Measurements from ENCODE around the gene SLC24A3. TPM values are rescaled to one million over a fixed set of nuclear protein-coding genes. Genes with fewer than 3 reads are reported as not detected.

SLC24A3 gene
- total and polyA plus RNA-seq, 7 donors = 0.92 to 20.8 (median 13.5) TPM

DNA sequence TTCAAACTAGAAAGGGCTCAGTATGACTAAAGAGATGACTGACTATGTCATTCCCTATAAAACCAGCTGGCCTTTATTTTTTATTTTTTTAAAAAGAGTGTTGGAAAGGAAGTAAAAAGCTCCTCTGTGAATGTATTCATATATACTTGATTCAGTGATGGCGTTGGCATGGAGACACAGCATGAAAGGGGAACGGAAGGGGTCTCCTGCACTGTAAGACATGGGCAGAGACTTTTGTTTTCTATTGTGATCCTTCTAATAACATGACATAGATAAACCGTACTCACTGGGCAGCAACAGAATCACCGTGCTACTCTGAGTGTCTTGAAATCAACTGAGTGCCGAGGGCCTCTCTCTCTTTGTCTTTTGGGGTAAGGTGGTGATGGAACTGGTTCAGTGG lies 317.6 kb downstream of the SLC24A3 start:
- no peak overlapping the region for H3K4me3 ChIP-seq
- H3K27me3 ChIP-seq = no peaks in the 10 kb centered on the region
- no peak for TF ChIP-seq CTCF (IDR thresholded peaks at IDR 0.05)
- no peak for TF ChIP-seq EP300 (IDR thresholded peaks at IDR 0.05)
- no peak for TF ChIP-seq POLR2AphosphoS5 (IDR thresholded peaks at IDR 0.05)
- TF ChIP-seq POLR2A (IDR thresholded peaks at IDR 0.05) = no peak
- no peak for DNase-seq
- H3K27ac ChIP-seq = no peak overlapping the region
- H3K36me3 ChIP-seq = no peaks in the 10 kb centered on the region
- WGBS, 2 donors = 94 to 96% methylated on average over 5 of the region's 5 CpGs
- intact Hi-C loops (cut with DNase I) = no loop called here
- H3K9me3 ChIP-seq = peaks cover 0 to 2% (median 0%) of the 10 kb centered on the region in 4 donors
- no peaks in the 10 kb centered on the region for H3K4me1 ChIP-seq

GRCh38 chr20:19531446-19531845 lies 319.0 kb downstream of the SLC24A3 start:
- no peak for DNase-seq
- no peak overlapping the region for H3K27ac ChIP-seq
- peaks cover 0 to 4% (median 0%) of the 10 kb centered on the region in 4 donors for H3K9me3 ChIP-seq
- H3K4me3 ChIP-seq = no peak overlapping the region
- WGBS, 2 donors = 84 to 89% methylated on average over 5 of the region's 5 CpGs
- intact Hi-C loops (cut with DNase I) = no loop called here
- no peak for TF ChIP-seq CTCF (IDR thresholded peaks at IDR 0.05)
- TF ChIP-seq EP300 (IDR thresholded peaks at IDR 0.05) = no peak
- TF ChIP-seq POLR2A (IDR thresholded peaks at IDR 0.05) = no peak
- no peak for TF ChIP-seq POLR2AphosphoS5 (IDR thresholded peaks at IDR 0.05)
- H3K4me1 ChIP-seq = no peaks in the 10 kb centered on the region
- no peaks in the 10 kb centered on the region for H3K36me3 ChIP-seq
- H3K27me3 ChIP-seq = no peaks in the 10 kb centered on the region

DNA sequence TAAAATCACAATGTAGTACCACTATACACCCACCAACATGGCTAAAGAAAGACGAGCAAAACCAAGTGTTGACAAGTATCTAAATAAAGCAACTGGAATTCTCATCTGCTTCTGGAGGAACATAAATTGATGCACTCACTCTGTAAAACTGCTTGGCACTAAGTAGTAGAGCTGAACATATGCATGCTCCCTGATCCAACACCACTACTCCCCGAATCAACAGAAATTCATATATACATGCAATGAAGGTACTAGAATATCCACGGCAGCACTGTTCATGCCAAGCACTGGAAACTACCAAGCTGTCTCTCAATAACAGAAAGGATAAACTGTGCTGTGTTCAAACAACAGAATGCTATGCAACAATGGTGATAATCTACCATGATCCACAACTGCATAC lies 326.1 kb downstream of the SLC24A3 start:
- H3K9me3 ChIP-seq = peaks cover 0 to 4% (median 0%) of the 10 kb centered on the region in 4 donors
- H3K4me1 ChIP-seq = peaks cover 0 to 5% (median 0%) of the 10 kb centered on the region in 4 donors
- no peaks in the 10 kb centered on the region for H3K36me3 ChIP-seq
- H3K27me3 ChIP-seq = no peaks in the 10 kb centered on the region
- no peak overlapping the region for H3K27ac ChIP-seq
- intact Hi-C loops (cut with DNase I) = no loop called here
- 90 to 93% methylated on average over 3 of the region's 3 CpGs for WGBS, 2 donors
- H3K4me3 ChIP-seq = no peak overlapping the region
- DNase-seq = no peak
- TF ChIP-seq EP300 (IDR thresholded peaks at IDR 0.05) (no peak), CTCF (IDR thresholded peaks at IDR 0.05) (no peak), POLR2AphosphoS5 (IDR thresholded peaks at IDR 0.05) (no peak)

- Histone ChIP-seq H3K27ac (no peak overlapping the region), H3K36me3 (no peaks in the 10 kb centered on the region), H3K4me3 (no peak overlapping the region), H3K4me1 (peaks cover 0 to 5% (median 0%) of the 10 kb centered on the region in 4 donors), H3K9me3 (peaks cover 0 to 4% (median 0%) of the 10 kb centered on the region in 4 donors), H3K27me3 (no peaks in the 10 kb centered on the region)
- DNase-seq = no peak
- TF ChIP-seq EP300 (IDR thresholded peaks at IDR 0.05) (no peak), POLR2A (IDR thresholded peaks at IDR 0.05) (no peak), CTCF (IDR thresholded peaks at IDR 0.05) (no peak), POLR2AphosphoS5 (IDR thresholded peaks at IDR 0.05) (no peak)
- intact Hi-C loops (cut with DNase I) = no loop called here
- WGBS, 2 donors = 64 to 65% methylated on average over 4 of the region's 4 CpGs
Measured at GRCh38 chr20:19539191-19539590, 326.7 kb downstream of the SLC24A3 start.

GRCh38 chr20:19540392-19540791 lies 327.9 kb downstream of the SLC24A3 start:
- Histone ChIP-seq H3K4me1 (peaks cover 0 to 5% (median 0%) of the 10 kb centered on the region in 4 donors), H3K27ac (no peak overlapping the region), H3K4me3 (no peak overlapping the region), H3K36me3 (no peaks in the 10 kb centered on the region), H3K27me3 (no peaks in the 10 kb centered on the region), H3K9me3 (no peaks in the 10 kb centered on the region)
- 40 to 78% methylated on average over 7 of the region's 7 CpGs for WGBS, 2 donors
- intact Hi-C loops (cut with DNase I) = no loop called here
- TF ChIP-seq POLR2AphosphoS5 (IDR thresholded peaks at IDR 0.05) (no peak), CTCF (IDR thresholded peaks at IDR 0.05) (no peak), EP300 (IDR thresholded peaks at IDR 0.05) (no peak), POLR2A (IDR thresholded peaks at IDR 0.05) (no peak)
- DNase-seq = no peak

All from sigmoid colon (tissue), 7 donors.